ENCODE measurements around the gene TMEM248. TPM values are rescaled to one million over a fixed set of nuclear protein-coding genes. Genes with fewer than 3 reads are reported as not detected.
"Not testable (repeated sequence)": the region's sequence is repeated elsewhere in the genome, so short reads cannot be mapped to it uniquely, and the experiment has no call there.

Gene TMEM248
- total RNA-seq, 1 experiment from 2014 or later, result 126 TPM

DNA sequence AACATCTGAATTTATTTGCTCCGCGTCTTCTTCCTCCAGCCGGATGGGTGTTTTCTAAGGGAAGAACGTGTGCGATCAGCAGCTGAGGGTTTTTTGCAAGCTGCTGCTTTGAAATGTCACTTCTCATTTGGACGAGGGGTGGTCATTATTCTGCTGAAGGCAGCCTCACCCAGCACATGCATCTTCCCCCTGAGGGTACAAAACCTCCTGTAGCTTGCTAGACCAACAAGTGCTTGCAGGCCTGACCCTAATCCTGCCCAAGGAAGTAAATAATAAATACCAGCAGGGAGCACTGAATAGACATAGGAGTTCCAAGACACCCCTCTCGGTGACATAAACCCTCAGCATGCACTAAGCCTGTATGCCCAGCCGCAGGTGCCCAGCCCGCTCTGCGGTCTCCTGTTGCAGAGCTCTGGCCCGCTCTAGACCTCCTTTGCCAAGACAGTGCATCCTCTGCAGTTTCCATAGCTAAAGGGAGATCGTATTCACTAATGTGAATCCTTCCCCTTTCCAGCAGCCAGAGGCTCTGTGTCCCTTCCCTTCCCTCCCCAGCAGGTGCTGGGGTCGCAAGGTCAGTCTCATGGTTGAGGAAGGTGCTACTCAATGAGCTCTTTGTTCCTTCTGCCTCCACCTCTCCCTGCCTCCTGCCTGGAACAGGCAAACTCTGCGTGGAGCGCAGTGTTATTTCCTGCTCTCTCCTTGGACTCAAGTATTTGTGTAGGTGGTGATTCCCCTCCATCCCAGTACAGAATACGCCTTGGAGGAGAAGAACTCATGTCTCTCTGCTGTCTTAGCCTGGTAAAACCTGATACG, 37.7 kb downstream of the TMEM248 start:
- Histone ChIP-seq H3K4me1 (ENCODE audit: low read length) (peaks cover 2% of the 10 kb centered on the region; the same call in 1 of the 2 replicates), H3K27ac (ENCODE audit: low read length) (no peak overlapping the region), H3K9me3 (ENCODE audit: low read length) (no peaks in the 10 kb centered on the region), H4K20me1 (ENCODE audit: insufficient read depth, low read depth, low read length) (no peaks in the 10 kb centered on the region), H3K27me3 (ENCODE audit: low read length) (no peaks in the 10 kb centered on the region), H2AFZ (ENCODE audit: low read length) (no peak overlapping the region), H3K4me2 (ENCODE audit: low read depth, low read length, poor library complexity, severe bottlenecking) (no peak overlapping the region), H3K79me2 (ENCODE audit: low read length) (no peaks in the 10 kb centered on the region; the same call in none of the 2 replicates), H3K36me3 (ENCODE audit: insufficient read depth, low read length) (peaks cover 35% of the 10 kb centered on the region), H3K4me3 (ENCODE audit: low read length) (no peak overlapping the region), H3K9me2 (replicated peaks; ENCODE audit: insufficient read depth, low read length) (no peaks in the 10 kb centered on the region), H3K9ac (ENCODE audit: low read length) (no peak overlapping the region)
- DNase-seq, result no peak

DNA sequence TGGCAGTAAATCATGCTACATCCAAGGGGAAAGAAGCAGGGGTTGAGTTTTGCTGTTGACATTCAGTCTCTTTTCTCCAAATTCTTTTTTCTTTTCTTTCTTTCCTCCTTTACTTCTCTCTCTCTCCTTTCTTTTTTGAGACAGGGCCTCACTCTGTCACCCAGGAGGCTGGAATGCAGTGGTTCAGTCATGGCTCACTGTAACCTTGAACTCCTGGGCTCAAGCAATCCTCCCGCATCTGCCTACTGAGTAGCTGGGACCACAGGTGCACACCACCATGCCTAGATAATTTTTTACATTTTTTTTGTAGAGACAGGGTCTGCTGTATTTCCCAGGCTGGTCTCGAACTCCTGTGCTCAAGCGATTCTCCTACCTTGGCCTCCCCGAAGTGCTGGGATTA, 39.2 kb downstream of the TMEM248 start:
- no peaks in the 10 kb centered on the region for H3K4me1 ChIP-seq (ENCODE audit: low read length)
- DNase-seq, result no peak
- peaks cover 26% of the 10 kb centered on the region for H3K36me3 ChIP-seq (ENCODE audit: insufficient read depth, low read length)
- H3K9me3 ChIP-seq (ENCODE audit: low read length), result no peaks in the 10 kb centered on the region
- H3K4me2 ChIP-seq (ENCODE audit: low read depth, low read length, poor library complexity, severe bottlenecking), result no peak overlapping the region
- no peaks in the 10 kb centered on the region for H3K79me2 ChIP-seq (ENCODE audit: low read length)
- no peak overlapping the region for H3K27ac ChIP-seq (ENCODE audit: low read length)
- H3K27me3 ChIP-seq (ENCODE audit: low read length), result no peaks in the 10 kb centered on the region
- H3K4me3 ChIP-seq (ENCODE audit: low read length), result no peak overlapping the region
- H3K9me2 ChIP-seq (replicated peaks; ENCODE audit: insufficient read depth, low read length), result no peaks in the 10 kb centered on the region
- no peak overlapping the region for H3K9ac ChIP-seq (ENCODE audit: low read length)
- no peak overlapping the region for H2AFZ ChIP-seq (ENCODE audit: low read length)
- H4K20me1 ChIP-seq (ENCODE audit: insufficient read depth, low read depth, low read length), result no peaks in the 10 kb centered on the region

- Histone ChIP-seq H3K36me3 (ENCODE audit: insufficient read depth, low read length) (peaks cover 21% of the 10 kb centered on the region), H3K9ac (ENCODE audit: low read length) (no peak overlapping the region), H3K27ac (ENCODE audit: low read length) (no peak overlapping the region), H4K20me1 (ENCODE audit: insufficient read depth, low read depth, low read length) (no peaks in the 10 kb centered on the region), H3K9me2 (replicated peaks; ENCODE audit: insufficient read depth, low read length) (no peaks in the 10 kb centered on the region), H3K9me3 (ENCODE audit: low read length) (no peaks in the 10 kb centered on the region), H2AFZ (ENCODE audit: low read length) (no peak overlapping the region), H3K4me2 (ENCODE audit: low read depth, low read length, poor library complexity, severe bottlenecking) (no peak overlapping the region), H3K79me2 (ENCODE audit: low read length) (no peaks in the 10 kb centered on the region), H3K4me3 (ENCODE audit: low read length) (no peak overlapping the region), H3K27me3 (ENCODE audit: low read length) (no peaks in the 10 kb centered on the region), H3K4me1 (ENCODE audit: low read length) (no peaks in the 10 kb centered on the region)
- no peak for DNase-seq
These were observed 40.1 kb downstream of the TMEM248 start for GRCh38 chr7:66961096-66961495.

DNA sequence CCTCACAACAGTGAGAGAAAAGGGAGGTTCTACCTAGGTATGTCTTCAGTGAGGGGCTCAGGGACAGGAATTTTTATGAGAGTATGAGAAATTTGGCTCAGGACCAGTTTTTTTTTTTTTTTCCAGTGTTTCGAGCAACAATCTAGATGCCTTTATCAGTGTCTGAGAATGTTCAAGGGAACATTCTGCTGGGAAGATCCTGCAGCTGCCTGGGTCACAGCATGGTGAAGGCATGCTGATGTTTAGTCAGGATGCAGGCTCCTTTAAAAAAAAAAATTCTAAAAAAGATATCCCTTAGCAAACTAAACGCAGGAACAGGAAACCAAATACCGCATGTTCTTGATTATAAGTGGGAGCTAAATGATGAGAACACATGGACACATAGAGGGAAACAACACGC, 43.4 kb downstream of the TMEM248 start:
- Histone ChIP-seq H3K27ac (ENCODE audit: low read length) (no peak overlapping the region), H3K4me1 (ENCODE audit: low read length) (no peaks in the 10 kb centered on the region), H2AFZ (ENCODE audit: low read length) (no peak overlapping the region), H3K4me2 (ENCODE audit: low read depth, low read length, poor library complexity, severe bottlenecking) (no peak overlapping the region), H3K27me3 (ENCODE audit: low read length) (no peaks in the 10 kb centered on the region), H3K9ac (ENCODE audit: low read length) (no peak overlapping the region), H3K9me2 (replicated peaks; ENCODE audit: insufficient read depth, low read length) (no peaks in the 10 kb centered on the region), H3K9me3 (ENCODE audit: low read length) (no peaks in the 10 kb centered on the region), H3K79me2 (ENCODE audit: low read length) (no peaks in the 10 kb centered on the region), H3K4me3 (ENCODE audit: low read length) (no peak overlapping the region), H4K20me1 (ENCODE audit: insufficient read depth, low read depth, low read length) (no peaks in the 10 kb centered on the region), H3K36me3 (ENCODE audit: insufficient read depth, low read length) (peaks cover 3% of the 10 kb centered on the region; the same call in 1 of the 2 replicates)
- no peak for DNase-seq

- Histone ChIP-seq H3K4me2 (ENCODE audit: low read depth, low read length, poor library complexity, severe bottlenecking) (no peak overlapping the region), H3K4me3 (ENCODE audit: low read length) (no peak overlapping the region), H4K20me1 (ENCODE audit: insufficient read depth, low read depth, low read length) (no peaks in the 10 kb centered on the region), H3K36me3 (ENCODE audit: insufficient read depth, low read length) (peaks cover 3% of the 10 kb centered on the region; the same call in 1 of the 2 replicates), H3K79me2 (ENCODE audit: low read length) (no peaks in the 10 kb centered on the region), H3K4me1 (ENCODE audit: low read length) (no peaks in the 10 kb centered on the region), H3K27me3 (ENCODE audit: low read length) (no peaks in the 10 kb centered on the region), H3K9ac (ENCODE audit: low read length) (no peak overlapping the region), H2AFZ (ENCODE audit: low read length) (no peak overlapping the region), H3K9me3 (ENCODE audit: low read length) (no peaks in the 10 kb centered on the region), H3K9me2 (replicated peaks; ENCODE audit: insufficient read depth, low read length) (no peaks in the 10 kb centered on the region), H3K27ac (ENCODE audit: low read length) (no peak overlapping the region)
- no peak for DNase-seq
These were observed 46.0 kb downstream of the TMEM248 start for GRCh38 chr7:66967029-66967428.

DNA sequence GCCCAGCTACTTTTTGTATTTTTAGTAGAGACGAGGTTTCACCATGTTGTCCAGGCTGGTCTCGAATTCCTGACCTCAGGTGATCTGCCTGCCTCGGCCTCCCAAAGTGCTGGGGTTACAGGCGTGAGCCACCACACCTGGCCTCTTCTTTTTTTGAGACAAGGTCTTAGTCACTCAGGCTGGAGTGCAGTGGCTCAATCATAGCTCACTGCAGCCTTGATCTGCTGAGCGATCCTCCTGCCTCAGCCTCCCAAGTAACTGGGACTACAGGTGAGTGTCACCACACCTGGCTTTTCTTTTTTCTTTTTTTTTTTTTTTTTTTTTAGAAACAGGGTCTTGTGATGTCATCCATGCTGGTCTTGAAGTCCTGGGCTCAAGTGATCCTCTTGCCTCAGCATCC, 48.0 kb downstream of the TMEM248 start:
- H4K20me1 ChIP-seq (ENCODE audit: insufficient read depth, low read depth, low read length); H3K9ac ChIP-seq (ENCODE audit: low read length); H2AFZ ChIP-seq (ENCODE audit: low read length); H3K9me2 ChIP-seq (replicated peaks; ENCODE audit: insufficient read depth, low read length); H3K27me3 ChIP-seq (ENCODE audit: low read length); H3K4me2 ChIP-seq (ENCODE audit: low read depth, low read length, poor library complexity, severe bottlenecking); H3K4me3 ChIP-seq (ENCODE audit: low read length); H3K79me2 ChIP-seq (ENCODE audit: low read length); H3K36me3 ChIP-seq (ENCODE audit: insufficient read depth, low read length); H3K4me1 ChIP-seq (ENCODE audit: low read length); H3K27ac ChIP-seq (ENCODE audit: low read length); H3K9me3 ChIP-seq (ENCODE audit: low read length); DNase-seq: not testable (repeated sequence)

DNA sequence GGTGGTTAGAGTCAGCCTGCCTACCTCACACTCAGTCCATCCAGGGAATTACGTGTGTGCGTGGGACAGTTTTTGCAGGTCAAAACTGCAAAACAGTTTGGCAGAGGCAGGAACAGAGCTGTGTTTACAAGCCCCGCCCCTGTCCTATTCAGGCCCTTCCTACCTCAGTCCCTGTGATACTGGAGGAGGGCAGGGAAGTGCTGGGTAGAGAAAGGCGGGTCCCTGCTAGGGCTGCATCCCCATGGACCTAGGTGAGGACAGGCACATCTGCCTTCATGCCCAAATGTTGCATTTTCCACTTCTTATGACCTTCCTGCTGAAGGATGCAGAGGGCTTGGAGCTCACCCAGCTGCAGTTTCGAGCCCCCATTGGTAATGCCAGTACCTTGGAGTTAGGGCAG, 49.3 kb downstream of the TMEM248 start:
- no peak for DNase-seq
- H3K4me3 ChIP-seq (ENCODE audit: low read length), result no peak overlapping the region
- no peaks in the 10 kb centered on the region for H4K20me1 ChIP-seq (ENCODE audit: insufficient read depth, low read depth, low read length)
- H3K9me2 ChIP-seq (replicated peaks; ENCODE audit: insufficient read depth, low read length), result no peaks in the 10 kb centered on the region
- no peak overlapping the region for H2AFZ ChIP-seq (ENCODE audit: low read length)
- H3K9ac ChIP-seq (ENCODE audit: low read length), result no peak overlapping the region
- H3K4me2 ChIP-seq (ENCODE audit: low read depth, low read length, poor library complexity, severe bottlenecking), result no peak overlapping the region
- no peaks in the 10 kb centered on the region for H3K36me3 ChIP-seq (ENCODE audit: insufficient read depth, low read length)
- no peak overlapping the region for H3K27ac ChIP-seq (ENCODE audit: low read length)
- H3K27me3 ChIP-seq (ENCODE audit: low read length), result no peaks in the 10 kb centered on the region
- H3K4me1 ChIP-seq (ENCODE audit: low read length), result no peaks in the 10 kb centered on the region
- no peaks in the 10 kb centered on the region for H3K79me2 ChIP-seq (ENCODE audit: low read length)
- H3K9me3 ChIP-seq (ENCODE audit: low read length), result no peaks in the 10 kb centered on the region

DNA sequence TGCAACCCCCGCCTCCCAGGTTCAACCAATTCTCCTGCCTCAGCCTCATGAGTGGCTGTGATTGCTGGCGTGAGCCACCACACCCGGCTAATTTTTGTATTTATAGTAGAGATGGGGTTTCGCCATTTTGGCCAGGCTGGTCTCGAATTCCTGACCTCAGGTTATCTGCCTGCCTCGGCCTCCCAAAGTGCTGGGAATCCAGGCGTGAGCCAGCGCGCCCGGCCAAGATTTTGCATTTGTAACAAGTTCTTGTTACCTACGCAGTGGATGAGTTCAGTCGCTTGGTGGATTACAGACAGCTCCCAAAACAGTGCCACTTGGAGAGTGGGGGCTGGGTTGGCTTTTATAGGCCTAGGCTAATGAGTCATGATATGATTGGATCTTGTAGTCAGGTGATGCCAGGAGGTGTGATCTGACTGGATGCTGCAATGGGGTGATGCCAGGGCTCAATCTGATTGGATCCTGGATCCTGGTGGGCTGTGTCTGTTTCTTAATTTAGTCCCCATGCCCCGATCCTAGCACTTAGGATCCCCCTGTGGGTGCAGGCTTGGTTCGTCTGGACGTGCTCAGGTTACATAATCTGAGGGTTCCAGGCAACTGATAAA, 54.1 kb downstream of the TMEM248 start:
- Histone ChIP-seq H2AFZ (ENCODE audit: low read length) (no peak overlapping the region), H3K9me3 (ENCODE audit: low read length) (peaks cover 2% of the 10 kb centered on the region), H3K9me2 (replicated peaks; ENCODE audit: insufficient read depth, low read length) (no peaks in the 10 kb centered on the region), H3K9ac (ENCODE audit: low read length) (no peak overlapping the region), H3K4me2 (ENCODE audit: low read depth, low read length, poor library complexity, severe bottlenecking) (no peak overlapping the region), H3K79me2 (ENCODE audit: low read length) (no peaks in the 10 kb centered on the region), H3K27ac (ENCODE audit: low read length) (no peak overlapping the region), H3K27me3 (ENCODE audit: low read length) (no peaks in the 10 kb centered on the region), H3K36me3 (ENCODE audit: insufficient read depth, low read length) (peaks cover 3% of the 10 kb centered on the region; the same call in 1 of the 2 replicates), H3K4me3 (ENCODE audit: low read length) (no peak overlapping the region), H4K20me1 (ENCODE audit: insufficient read depth, low read depth, low read length) (no peaks in the 10 kb centered on the region), H3K4me1 (ENCODE audit: low read length) (no peaks in the 10 kb centered on the region)
- no peak for DNase-seq
